Measurements from ENCODE around the gene NPY. TPM values are rescaled to one million over a fixed set of nuclear protein-coding genes. Genes with fewer than 3 reads are reported as not detected.

Gene NPY
- total RNA-seq (2012; rRNA removed): not detected in 2 replicates
- polyA plus RNA-seq (2012; rRNA removed): not detected in 2 replicates
- not detected in 2 replicates for polyA plus RNA-seq (2012; cell fraction: cytosol; rRNA removed)
- not detected in 2 replicates for polyA plus RNA-seq (2012; cell fraction: nucleus; rRNA removed; ENCODE audit: low replicate concordance)
- not detected for Bru-seq, nascent RNA
- not detected for BruChase-seq, experiment 1, labeled RNA remaining after a 6-hour chase
- not detected for BruChase-seq, experiment 2, labeled RNA remaining after a 2-hour chase
- long read RNA-seq: 0 reads

GRCh38 chr7:24283897-24284698, at the start of gene NPY:
NPY (plus strand) TSS chr7:24284190; CDS start chr7:24285241, 1,051 bp downstream.
- ChIA-PET POLR2A (ENCODE audit: unreplicated experiment) (no interaction called here), CTCF (no interaction called here)
- no peak within 1 kb of the TSS for H2BK15ac ChIP-seq (ENCODE audit: low read depth, low read length)
- no peak within 1 kb of the TSS for H2BK5ac ChIP-seq (ENCODE audit: low read depth, low read length, poor library complexity, severe bottlenecking)
- H4K91ac ChIP-seq (ENCODE audit: insufficient read depth, low read depth, low read length): no peak within 1 kb of the TSS
- H3K4me3 ChIP-seq (ENCODE audit: insufficient read depth, low read depth, low read length): no peak within 1 kb of the TSS
- H3K14ac ChIP-seq (replicated peaks; ENCODE audit: low read depth, low read length): no peak within 1 kb of the TSS
- intact Hi-C loops (cut with micrococcal nuclease): no loop called here
- no peak within 1 kb of the TSS for H2AK9ac ChIP-seq (replicated peaks; ENCODE audit: low read depth, low read length, poor library complexity)
- 8% methylated on average over 26 of the region's 73 CpGs; no CpG with 5 or more reads in 1 of the 2 experiments for whole genome bisulfite sequencing, 2 experiments (ENCODE audit: extremely low coverage in 2 of 2, insufficient read length in 1 of 2)
- DNase-seq: no peak
- H3K23ac ChIP-seq (ENCODE audit: low read depth, low read length): no peak within 1 kb of the TSS
- H3K27ac ChIP-seq (ENCODE audit: insufficient read depth, low read length): no peak within 1 kb of the TSS
- H3K18ac ChIP-seq (ENCODE audit: low read depth, low read length): no peak within 1 kb of the TSS
- H2BK20ac ChIP-seq (ENCODE audit: low read depth, low read length): no peak within 1 kb of the TSS
- H4K20me1 ChIP-seq (ENCODE audit: insufficient read depth, low read length): no peaks in the 10 kb centered on the region
- no peak for ATAC-seq (ENCODE audit: low read depth)
- H3K36me3 ChIP-seq (ENCODE audit: control insufficient read depth, insufficient read depth, low read length): no peaks in the 10 kb centered on the region
- no peaks in the 10 kb centered on the region for H3K9me1 ChIP-seq (ENCODE audit: insufficient read depth, low read length)
- no TSS peak for BruUV-seq (replicated peaks)
- in situ Hi-C loops (cut with MboI; ENCODE audit: low sequenced_read_pairs): loop anchor here (25.0 kb wide), 1 partner anchor 878 kb away; no protein-coding TSS in a partner anchor
- no peaks in the 10 kb centered on the region for H3K9me3 ChIP-seq (ENCODE audit: control insufficient read depth, insufficient read depth, low read length)
- no peak within 1 kb of the TSS for H4K5ac ChIP-seq (ENCODE audit: low read depth, low read length)
- peak within 1 kb of the TSS; percentile 32 for H2AFZ ChIP-seq (replicated peaks; ENCODE audit: low read length, poor library complexity)
- H3K56ac ChIP-seq (ENCODE audit: extremely low read depth, insufficient read depth, low read length): no peak within 1 kb of the TSS
- no peak within 1 kb of the TSS for H3K4me2 ChIP-seq (ENCODE audit: low read depth, low read length)
- peaks cover 27% of the 10 kb centered on the region for H3K27me3 ChIP-seq (ENCODE audit: control insufficient read depth, insufficient read depth, low read length)
- no peak within 1 kb of the TSS for H3K4ac ChIP-seq (ENCODE audit: low read depth, low read length)
- dilution Hi-C loops (cut with HindIII; ENCODE audit: low sequenced_read_pairs, unreplicated experiment): no loop called here
- no peak within 1 kb of the TSS for H2BK120ac ChIP-seq (ENCODE audit: low read depth, low read length)
- no peaks in the 10 kb centered on the region for H3K79me1 ChIP-seq (ENCODE audit: low read depth in 1 of 2, low read length in 2 of 2)
- TF ChIP-seq BHLHE40 (IDR thresholded peaks at IDR 0.05; ENCODE audit: low read depth, low read length): no peak
- TF ChIP-seq POLR2A (IDR thresholded peaks at IDR 0.05; ENCODE audit: low read depth, low read length): no peak
- no peak within 1 kb of the TSS for H4K8ac ChIP-seq (ENCODE audit: low read depth in 2 of 2, low read length in 2 of 2)
- no peak within 1 kb of the TSS for H3K9ac ChIP-seq (ENCODE audit: low read depth, low read length)
- H2AK5ac ChIP-seq (ENCODE audit: low read depth, low read length): no peak within 1 kb of the TSS
- H3K4me1 ChIP-seq (ENCODE audit: control insufficient read depth, insufficient read depth, low read length): no peaks in the 10 kb centered on the region

Measured in IMR-90 (cell line).